ELR (cell line): ENCODE data around the gene PRKAG1.
"Not testable (repeated sequence)": the region's sequence is repeated elsewhere in the genome, so short reads cannot be mapped to it uniquely, and the experiment has no call there.

Experiments used
- DNase-seq: peaks from one replicate; pipeline ENCODE4 v3.0.0-alpha.2; 2015; ENCODE audit warnings: low read depth

The PRKAG1 gene

DNA sequence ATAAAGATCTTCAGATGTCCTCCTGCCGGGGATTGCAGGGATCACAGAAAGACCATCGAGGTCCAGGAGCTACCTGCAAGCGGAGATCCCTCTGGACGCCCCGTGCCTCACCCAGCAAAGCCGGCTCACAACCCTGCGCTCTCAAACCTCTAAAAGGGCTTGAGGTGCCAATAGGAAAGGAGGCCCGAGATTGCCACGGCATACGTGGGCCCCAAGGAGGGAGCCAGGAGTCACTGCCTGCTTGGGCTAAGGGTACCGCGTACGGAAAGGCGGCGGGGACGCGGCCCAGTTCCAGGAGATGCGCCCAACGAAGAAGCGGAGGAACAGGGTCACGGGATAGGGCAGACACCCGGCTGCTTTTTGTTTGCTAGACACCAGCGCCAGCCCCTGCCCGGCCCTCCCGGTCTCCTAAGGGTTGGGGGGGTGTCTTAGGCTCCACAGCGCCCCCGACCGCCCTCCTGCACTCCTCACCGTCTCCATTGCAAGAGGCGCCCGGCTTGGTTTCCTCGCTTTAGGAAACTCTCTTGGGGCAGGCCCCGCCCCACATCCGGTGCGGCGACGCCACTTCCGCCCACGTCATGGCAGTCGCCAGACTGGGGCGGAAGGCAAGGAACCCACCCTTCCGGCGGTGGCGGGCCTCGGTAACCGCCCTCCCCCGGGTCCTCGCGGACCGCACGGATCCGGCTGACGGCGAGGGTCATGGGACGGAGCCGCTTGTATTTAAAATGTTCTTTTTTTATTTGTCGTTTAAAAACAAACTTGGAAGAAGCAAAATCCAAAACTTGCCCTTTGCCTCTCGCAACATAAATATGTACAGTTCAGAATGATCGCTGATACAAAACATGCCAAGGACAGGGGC, at the start of gene PRKAG1:
TSS of gene PRKAG1 (minus strand) at position 516 of the 859 bp plus-strand sequence. CDS start at position 480, 36 bp downstream.
- DNase-seq, result peak; percentile 97

DNA sequence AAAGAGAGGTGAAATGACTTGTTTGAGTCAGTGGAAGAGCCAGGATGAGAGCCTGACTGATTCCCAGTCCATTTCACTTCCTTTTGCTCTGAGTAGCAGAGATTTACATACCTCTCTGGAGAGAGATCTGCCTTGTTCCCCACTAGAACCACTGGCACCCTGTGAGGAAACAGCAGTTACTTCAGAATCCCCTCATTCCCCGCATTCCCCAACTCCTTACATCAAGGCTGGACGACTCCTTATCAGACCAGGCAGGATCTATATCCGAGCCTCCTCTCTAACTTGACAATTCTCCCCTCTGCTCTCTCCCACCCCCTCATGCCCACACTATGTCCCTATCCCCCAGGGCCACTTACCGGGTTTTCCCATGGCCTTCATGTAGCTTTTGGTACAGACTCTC, 47.5 kb upstream of the PRKAG1 start:
- no peak for DNase-seq

DNA sequence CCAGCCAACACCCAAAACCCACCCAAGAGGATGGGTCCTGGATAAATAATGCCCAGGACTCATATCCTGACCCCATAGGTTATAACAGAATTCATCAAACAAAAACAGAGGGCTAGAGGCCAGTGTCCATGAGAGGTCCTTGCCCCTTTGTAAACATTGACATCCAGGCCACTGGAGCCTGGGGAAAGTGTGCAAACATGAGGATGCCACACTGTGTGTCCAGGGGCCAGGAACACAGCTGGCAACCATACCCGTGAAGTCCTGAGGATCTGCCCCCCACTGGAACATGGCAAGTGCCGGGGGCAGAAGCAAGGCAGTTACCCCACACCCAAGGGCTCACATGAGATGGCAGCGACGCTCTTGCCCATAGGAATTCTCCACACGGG, 46.2 kb upstream of the PRKAG1 start:
- no peak for DNase-seq

DNA sequence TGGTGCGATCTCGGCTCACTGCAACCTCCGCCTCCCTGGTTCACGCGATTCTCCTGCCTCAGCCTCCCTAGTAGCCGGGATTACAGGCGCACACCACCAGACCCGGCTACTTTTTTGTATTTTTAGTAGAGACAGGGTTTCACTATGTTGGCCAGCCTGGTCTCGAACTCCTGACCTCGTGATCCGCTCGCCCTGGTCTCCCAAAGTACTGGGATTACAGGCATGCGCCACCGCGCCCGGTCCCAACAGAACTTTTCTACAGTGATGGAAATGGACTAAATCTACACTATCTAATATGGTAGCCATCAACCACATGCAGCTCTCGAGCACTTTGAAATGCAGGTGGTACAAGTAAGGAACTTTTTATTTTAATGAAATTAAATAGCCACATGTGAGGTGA, 43.3 kb upstream of the PRKAG1 start:
- not testable (repeated sequence) for DNase-seq

DNA sequence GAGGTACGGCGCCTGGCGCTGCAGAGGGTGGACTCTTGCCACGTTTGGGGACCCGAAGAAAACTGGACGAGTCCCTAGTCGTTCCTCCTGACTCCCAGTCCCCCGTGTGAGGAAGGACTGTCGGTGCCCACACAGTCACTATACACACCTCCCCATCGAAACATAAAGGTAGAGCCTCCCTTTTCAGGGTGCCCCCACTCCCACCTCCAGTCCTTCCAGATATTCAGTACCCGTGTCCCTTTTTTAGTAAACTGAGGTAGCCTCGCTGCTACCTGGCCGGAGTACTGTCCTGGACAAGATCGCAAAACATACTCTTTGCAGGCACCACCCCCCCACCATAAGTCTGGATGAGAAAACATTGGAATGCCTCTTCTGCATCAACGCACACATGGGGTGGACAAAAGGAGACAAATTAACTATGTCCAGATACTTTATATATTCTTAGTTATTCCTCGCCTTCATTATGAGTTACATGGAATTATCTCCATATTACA, 42.6 kb upstream of the PRKAG1 start:
- peak; percentile 22 for DNase-seq

- peak; percentile 98 for DNase-seq
Measured at GRCh38 chr12:49060237-49061156, 41.9 kb upstream of the PRKAG1 start, which contains the start of gene KMT2D. Gene KMT2D (minus strand): TSS chr12:49060794. CDS start chr12:49055324, 5,470 bp downstream.

- DNase-seq, result peak; percentile 41
Measured at GRCh38 chr12:49059299-49060171, 41.0 kb upstream of the PRKAG1 start.

GRCh38 chr12:49059045-49059298, 40.4 kb upstream of the PRKAG1 start:
- DNase-seq, result peak; percentile 28

DNA sequence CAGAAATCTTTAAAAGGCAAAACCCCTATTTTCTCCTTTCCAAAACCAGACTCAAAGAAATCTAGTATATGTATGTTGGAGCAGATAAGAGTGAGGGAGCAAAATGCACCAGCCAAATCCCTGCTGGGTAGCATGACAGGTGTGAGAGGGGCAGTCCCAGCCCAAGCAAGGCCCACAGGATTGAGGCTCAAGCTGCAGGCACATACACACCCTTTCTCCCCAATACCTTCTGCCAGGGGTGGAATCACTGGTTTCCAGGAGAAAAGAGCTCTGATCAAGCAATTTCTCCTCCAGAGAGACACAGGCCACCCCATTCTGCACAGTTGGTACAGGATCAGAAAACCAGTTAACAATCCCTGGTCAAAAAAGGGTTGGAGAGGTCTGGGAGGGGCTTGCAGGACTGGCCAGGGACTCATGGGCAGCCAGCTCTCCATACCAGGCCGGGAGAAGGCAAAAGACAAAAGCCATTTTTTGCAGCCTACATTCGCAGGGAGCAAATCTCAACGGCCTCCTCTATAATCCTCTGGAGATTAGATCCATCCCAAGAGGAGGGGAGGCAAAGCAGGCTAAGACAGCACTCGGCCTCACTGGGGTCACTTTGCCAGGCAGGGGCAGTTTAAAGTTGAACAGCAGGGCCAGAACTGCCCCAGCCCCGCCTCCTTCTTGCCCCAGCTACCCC, 39.9 kb upstream of the PRKAG1 start:
- DNase-seq, result peak; percentile 20

GRCh38 chr12:49057888-49058287, 39.3 kb upstream of the PRKAG1 start:
- DNase-seq, result no peak

DNA sequence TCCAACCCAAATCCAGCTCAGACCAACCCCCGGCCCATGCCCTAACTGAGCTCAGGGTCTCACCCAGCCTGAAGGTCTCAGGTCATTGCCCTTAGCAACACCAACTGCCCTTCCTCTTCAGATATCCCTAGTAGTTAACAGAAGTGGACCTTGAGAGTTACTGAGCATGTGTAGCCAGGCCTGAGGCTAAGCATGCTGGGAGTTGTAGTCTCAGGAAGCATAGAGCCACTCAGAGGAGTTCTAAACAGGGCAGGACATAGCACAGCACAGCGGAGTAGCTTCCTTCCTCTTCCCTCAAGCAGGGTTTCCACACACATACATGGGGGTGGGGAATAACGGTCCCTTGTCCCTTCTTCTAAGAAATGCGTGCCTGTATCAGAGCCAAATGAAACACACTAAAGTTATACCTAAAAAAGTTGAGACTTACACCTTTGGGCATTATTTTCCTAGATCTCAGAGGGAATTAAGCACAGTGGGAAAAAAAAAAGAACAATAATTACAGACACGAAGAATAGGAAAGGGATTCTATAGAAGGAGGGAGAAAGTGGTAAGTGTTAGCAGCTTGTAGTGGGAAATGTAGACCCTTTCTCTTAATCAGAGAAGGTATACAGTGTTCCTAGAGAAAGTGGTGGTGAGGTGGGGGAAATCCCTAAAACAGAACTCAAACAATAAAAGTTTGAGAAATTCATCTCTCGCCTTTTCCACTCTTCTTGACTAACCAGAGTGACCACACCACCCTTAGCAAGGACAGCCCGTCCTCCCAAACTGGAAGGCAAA, 37.6 kb upstream of the PRKAG1 start:
- peak; percentile 85 for DNase-seq

DNA sequence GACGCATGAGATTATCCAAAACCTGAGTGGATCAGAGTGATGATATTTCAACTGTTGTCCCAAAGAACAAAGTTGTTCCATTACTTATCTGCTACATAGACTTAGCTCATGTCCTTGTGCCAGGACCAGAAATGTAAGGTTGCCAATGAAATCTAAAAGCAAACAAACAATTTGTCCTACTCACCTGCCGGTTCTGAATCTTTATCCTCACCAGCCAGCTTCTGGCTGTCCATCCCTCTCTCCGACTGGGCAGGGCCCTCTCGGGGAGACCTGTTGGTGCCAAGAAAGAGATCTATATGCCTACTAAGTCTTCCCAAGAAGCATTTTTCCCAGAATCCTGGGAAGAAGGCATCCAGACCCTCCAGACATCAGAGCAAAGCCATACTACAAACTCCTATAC, 36.5 kb upstream of the PRKAG1 start:
- no peak for DNase-seq

GRCh38 chr12:49054524-49054923, 35.9 kb upstream of the PRKAG1 start:
- DNase-seq, result no peak

- DNase-seq, result no peak
Measured at GRCh38 chr12:49054096-49054495, 35.5 kb upstream of the PRKAG1 start.

DNA sequence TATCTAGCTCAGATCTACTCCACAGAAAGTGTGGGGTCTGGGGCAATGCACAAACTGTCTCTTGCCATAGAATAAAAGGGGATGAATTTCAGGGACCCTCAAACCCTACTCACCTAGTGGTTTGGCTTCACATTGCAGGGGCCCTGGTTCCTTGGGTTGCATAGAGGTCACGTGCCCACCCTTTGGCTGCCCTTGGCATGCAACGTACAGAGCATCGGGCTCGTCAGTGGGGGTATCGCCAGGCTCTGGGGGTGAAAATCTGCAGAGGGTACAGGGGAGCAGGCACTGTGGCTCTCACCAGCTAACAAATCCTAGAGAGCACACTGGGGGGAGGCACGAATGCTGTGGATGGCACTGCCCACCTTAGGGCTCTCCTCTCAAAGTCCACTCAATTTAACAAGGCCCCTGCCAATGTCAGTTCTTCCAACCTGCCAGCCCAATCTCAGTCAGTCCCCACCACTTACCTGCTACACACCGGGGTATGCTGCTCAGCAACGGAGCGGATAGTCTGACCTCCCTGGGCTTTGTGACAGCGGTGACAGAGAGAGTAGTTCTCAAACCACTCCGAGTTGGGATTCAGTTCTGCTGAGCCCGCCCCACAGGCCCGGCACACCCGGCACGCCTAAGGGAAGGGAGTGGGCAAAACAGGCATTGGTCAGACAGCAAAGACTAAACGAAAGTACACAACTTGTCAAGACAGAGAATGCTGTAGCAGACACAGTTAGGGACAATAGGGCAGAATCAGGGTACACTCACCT, 34.1 kb upstream of the PRKAG1 start:
- no peak for DNase-seq

DNA sequence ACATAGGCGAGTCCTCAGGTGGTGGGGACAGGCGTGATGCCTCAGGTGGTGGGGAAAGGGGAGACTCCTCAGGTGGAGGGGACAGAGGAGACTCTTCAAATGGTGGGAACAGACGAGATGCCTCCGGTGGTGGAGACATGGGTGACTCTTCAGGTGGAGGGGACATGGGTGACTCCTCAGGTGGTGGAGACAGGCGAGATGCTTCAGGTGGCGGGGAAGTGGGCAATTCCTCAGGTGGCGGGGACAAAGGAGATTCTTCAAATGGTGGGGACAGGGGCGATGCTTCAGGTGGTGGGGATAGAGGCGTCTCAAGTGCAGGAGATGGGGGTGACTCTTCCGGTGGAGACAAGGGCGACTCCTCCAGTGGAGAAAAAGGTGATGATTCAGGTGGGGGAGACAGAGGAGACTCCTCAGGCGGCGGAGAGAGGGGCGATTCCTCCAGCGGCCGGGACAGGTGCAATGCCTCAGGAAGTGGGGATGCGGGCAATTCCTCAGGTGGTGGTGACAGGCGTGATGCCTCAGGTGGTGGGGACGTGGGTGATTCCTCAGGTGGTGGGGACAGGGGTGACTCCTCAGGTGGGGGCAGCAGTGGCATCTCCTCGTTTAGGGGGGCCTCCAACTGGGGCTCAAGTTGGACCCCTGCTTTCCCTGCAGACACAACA, 33.3 kb upstream of the PRKAG1 start:
- DNase-seq, result no peak

DNA sequence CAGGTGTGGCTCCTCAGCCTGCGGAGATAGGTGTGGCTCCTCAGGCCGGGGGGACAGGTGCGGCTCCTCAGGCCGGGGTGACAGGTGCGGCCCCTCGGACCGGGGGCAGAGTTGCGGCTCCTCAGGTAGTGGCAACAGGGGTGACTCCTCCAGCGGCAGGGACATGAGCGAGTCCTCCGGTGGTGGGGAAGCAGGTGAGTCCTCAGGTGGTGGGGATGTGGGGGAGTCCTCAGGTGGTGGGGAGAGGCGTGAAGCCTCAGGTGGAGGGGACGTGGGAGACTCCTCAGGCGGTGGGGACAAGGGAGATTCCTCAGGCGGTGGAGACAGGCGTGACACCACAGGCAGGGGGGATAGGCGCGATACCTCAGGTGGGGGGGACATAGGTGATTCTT, 32.8 kb upstream of the PRKAG1 start:
- no peak for DNase-seq

GRCh38 chr12:49050507-49051372, 32.2 kb upstream of the PRKAG1 start:
- no peak for DNase-seq
